K562 (cell line): ENCODE measurements around the gene SERTAD3. TPM values are rescaled to one million over a fixed set of nuclear protein-coding genes. Genes with fewer than 3 reads are reported as not detected.

Experiments used
- ATF1 ChIP-seq, 2 experiments: fragments of 450-650 bp in 1 of 2; IDR thresholded peaks; 2 replicates each; pipeline ENCODE4 v1.6.1; 2016; ENCODE audit warnings: missing compliant biosample characterization in 1 of 2, missing genetic modification characterization in 1 of 2
- E2F3 ChIP-seq: fragments of 250-450 bp; sonication (Bioruptor Pico); IDR thresholded peaks from 2 replicates; pipeline ENCODE4 v1.4.0; 2020; ENCODE audit warnings: mild to moderate bottlenecking
- ELF1 ChIP-seq: fragments of 200-800 bp; sonication (Bioruptor generic); IDR thresholded peaks from 2 replicates; pipeline ENCODE4 v1.6.1; 2016; ENCODE audit warnings: missing genetic modification characterization, missing compliant biosample characterization
- MTA3 ChIP-seq: fragments of 450-650 bp; formaldehyde crosslinking; IDR thresholded peaks from 2 replicates; pipeline ENCODE4 v1.6.1; 2017; ENCODE audit warnings: mild to moderate bottlenecking, borderline replicate concordance
- MTF1 ChIP-seq: fragments of 250-450 bp; sonication (Bioruptor Pico); IDR thresholded peaks from 2 replicates; pipeline ENCODE4 v1.9.0; 2021; ENCODE audit warnings: moderate library complexity, mild to moderate bottlenecking, inconsistent platforms, borderline replicate concordance
- NFYB ChIP-seq: IDR thresholded peaks from 2 replicates; pipeline ENCODE4 v1.6.1; 2011; ENCODE audit warnings: mild to moderate bottlenecking, moderate library complexity; ENCODE audit not compliant: insufficient read length; ENCODE audit errors: extremely low read depth
- POLR2A ChIP-seq: fragments of 450-650 bp; conservative IDR thresholded peaks from 2 replicates; pipeline ENCODE4 v1.6.1; 2016
- TCF7 ChIP-seq: sonication (generic); IDR thresholded peaks from 2 replicates; pipeline ENCODE4 v1.6.1; 2016; ENCODE audit warnings: antibody characterized with exemption, borderline replicate concordance
- polyA plus RNA-seq, 8 experiments: library from polyadenylated mRNA; depleted of rRNA in 4 of 8; stranded (reverse) in 5 of 8; unstranded in 3 of 8; fragments of >200 nt; fragmentation: Nextera tagmentation in 2 of 8; fragmentation: Illumina TruSeq in 1 of 8; extraction: Ambion mirVana in 2 of 8; extraction: Trizol in 1 of 8; gene quantifications; 2 replicates each; pipeline versions ENCODE4 v1.2.1 to v1.2.3, GENCODE V29; 2011 to 2014; ENCODE audit warnings: inconsistent platforms in 1 of 8, missing spikeins in 1 of 8
- total RNA-seq, 7 experiments: library from RNA; depleted of rRNA in 6 of 7; stranded (reverse); fragments of >200 nt in 6 of 7; fragmentation: Illumina TruSeq in 2 of 7; extraction: Trizol in 2 of 7; gene quantifications; 2 replicates each; pipeline versions ENCODE4 v1.2.1 to v1.2.3, GENCODE V29; 2011 to 2021; ENCODE audit warnings: low replicate concordance in 1 of 7
- TF ChIP-seq, protein P1 (sequence below): fragments of 450-650 bp; conservative IDR thresholded peaks from 2 replicates; pipeline ENCODE4 v1.6.1; 2016; ENCODE audit warnings: missing genetic modification characterization, low read depth, mild to moderate bottlenecking, missing compliant biosample characterization, moderate library complexity
- TF ChIP-seq, protein P2 (sequence below): sonication (generic); formaldehyde crosslinking; IDR thresholded peaks from 2 replicates; pipeline ENCODE4 v1.8.0; 2022; ENCODE audit warnings: mild to moderate bottlenecking, missing genetic modification reagents, borderline replicate concordance
- TF ChIP-seq, protein P3 (sequence below): IDR thresholded peaks from 3 replicates; pipeline ENCODE4 v1.6.1; 2011; ENCODE audit warnings: borderline replicate concordance, mild to moderate bottlenecking; ENCODE audit not compliant: insufficient read length, insufficient read depth
- TF ChIP-seq, protein P4 (sequence below): sonication (generic); formaldehyde crosslinking; IDR thresholded peaks from 2 replicates; pipeline ENCODE4 v1.8.0; 2023; ENCODE audit warnings: mild to moderate bottlenecking, missing genetic modification reagents

SERTAD3 gene
- total and polyA plus RNA-seq, 9 of the 15 experiments (the other 6 are each of a cell fraction or from before 2014, with no cell fraction given), result 5.4 to 28.9 (median 17.5) TPM

DNA sequence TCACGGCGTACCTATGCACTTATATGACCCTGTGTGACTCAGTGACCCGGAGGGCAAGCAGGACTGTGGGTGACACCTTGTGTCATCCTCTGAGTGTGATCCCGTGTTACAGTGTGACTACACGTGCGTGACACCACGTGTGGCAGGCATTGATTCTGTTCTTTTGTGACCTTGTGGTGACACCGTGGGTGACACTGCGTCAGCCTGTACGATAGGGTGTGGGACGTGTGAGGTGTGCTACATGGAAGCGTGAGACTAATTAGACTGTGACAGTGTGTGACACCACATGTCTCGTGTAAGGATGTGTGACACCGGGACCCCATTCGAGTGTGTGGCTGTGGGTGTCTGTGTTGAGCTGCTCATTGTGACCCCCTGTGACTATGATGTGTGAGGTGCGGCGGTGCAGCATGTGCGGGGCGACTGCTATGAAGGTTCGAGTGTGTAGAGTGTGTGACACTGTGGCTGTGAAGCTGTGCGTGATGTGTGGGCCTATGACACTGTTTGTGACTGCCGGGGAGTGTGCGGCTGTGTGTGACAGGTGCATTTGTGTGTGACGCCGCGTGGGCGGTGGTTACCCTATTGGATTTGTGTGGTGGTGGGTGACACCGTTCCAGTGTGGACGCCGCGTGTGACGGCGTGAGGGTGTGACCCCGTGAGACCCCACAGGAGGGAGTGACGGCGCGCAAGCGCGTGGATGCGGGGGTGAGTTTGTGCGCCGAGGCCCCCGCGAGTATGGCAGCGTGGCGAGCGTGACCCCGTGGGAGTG is 22.3 kb upstream of the SERTAD3 start (continued):
- TF ChIP-seq ELF1 (tag) (no peak), ATF1 (CRISPR knock-in tag; IDR thresholded peaks at IDR 0.05) (no peak), ATF1 (tag; IDR thresholded peaks at IDR 0.05) (peak; percentile 55), MTA3 (0 out of 2 replicates have a peak, but pooled peaks have one; percentile 31), E2F3 (CRISPR knock-in tag) (no peak), NFYB (no peak), MTF1 (CRISPR knock-in tag) (no peak), POLR2A (no peak), TCF7 (peak; percentile 1; the same call in 1 of the 2 replicates)
- TF ChIP-seq, protein P1, sequence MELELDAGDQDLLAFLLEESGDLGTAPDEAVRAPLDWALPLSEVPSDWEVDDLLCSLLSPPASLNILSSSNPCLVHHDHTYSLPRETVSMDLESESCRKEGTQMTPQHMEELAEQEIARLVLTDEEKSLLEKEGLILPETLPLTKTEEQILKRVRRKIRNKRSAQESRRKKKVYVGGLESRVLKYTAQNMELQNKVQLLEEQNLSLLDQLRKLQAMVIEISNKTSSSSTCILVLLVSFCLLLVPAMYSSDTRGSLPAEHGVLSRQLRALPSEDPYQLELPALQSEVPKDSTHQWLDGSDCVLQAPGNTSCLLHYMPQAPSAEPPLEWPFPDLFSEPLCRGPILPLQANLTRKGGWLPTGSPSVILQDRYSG (tag), result no peak
- TF ChIP-seq, protein P2, sequence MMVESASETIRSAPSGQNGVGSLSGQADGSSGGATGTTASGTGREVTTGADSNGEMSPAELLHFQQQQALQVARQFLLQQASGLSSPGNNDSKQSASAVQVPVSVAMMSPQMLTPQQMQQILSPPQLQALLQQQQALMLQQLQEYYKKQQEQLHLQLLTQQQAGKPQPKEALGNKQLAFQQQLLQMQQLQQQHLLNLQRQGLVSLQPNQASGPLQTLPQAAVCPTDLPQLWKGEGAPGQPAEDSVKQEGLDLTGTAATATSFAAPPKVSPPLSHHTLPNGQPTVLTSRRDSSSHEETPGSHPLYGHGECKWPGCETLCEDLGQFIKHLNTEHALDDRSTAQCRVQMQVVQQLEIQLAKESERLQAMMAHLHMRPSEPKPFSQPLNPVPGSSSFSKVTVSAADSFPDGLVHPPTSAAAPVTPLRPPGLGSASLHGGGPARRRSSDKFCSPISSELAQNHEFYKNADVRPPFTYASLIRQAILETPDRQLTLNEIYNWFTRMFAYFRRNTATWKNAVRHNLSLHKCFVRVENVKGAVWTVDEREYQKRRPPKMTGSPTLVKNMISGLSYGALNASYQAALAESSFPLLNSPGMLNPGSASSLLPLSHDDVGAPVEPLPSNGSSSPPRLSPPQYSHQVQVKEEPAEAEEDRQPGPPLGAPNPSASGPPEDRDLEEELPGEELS (CRISPR knock-in tag), result 0 out of 2 replicates have a peak, but pooled peaks have one; percentile 85
- TF ChIP-seq, protein P3, sequence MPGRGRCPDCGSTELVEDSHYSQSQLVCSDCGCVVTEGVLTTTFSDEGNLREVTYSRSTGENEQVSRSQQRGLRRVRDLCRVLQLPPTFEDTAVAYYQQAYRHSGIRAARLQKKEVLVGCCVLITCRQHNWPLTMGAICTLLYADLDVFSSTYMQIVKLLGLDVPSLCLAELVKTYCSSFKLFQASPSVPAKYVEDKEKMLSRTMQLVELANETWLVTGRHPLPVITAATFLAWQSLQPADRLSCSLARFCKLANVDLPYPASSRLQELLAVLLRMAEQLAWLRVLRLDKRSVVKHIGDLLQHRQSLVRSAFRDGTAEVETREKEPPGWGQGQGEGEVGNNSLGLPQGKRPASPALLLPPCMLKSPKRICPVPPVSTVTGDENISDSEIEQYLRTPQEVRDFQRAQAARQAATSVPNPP, result no peak
- TF ChIP-seq, protein P4, sequence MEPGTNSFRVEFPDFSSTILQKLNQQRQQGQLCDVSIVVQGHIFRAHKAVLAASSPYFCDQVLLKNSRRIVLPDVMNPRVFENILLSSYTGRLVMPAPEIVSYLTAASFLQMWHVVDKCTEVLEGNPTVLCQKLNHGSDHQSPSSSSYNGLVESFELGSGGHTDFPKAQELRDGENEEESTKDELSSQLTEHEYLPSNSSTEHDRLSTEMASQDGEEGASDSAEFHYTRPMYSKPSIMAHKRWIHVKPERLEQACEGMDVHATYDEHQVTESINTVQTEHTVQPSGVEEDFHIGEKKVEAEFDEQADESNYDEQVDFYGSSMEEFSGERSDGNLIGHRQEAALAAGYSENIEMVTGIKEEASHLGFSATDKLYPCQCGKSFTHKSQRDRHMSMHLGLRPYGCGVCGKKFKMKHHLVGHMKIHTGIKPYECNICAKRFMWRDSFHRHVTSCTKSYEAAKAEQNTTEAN (CRISPR knock-in tag), result peak; percentile 88
